ENCODE data around the gene FASN.
"Not testable (repeated sequence)": the region's sequence is repeated elsewhere in the genome, so short reads cannot be mapped to it uniquely, and the experiment has no call there.

FASN gene

GRCh38 chr17:82041144-82041814 is 56.8 kb downstream of the FASN start:
- no peak for DNase-seq (ENCODE audit: low read depth in 2 of 2)

- DNase-seq (ENCODE audit: low read depth in 2 of 2), result no peak
These were observed 58.2 kb downstream of the FASN start for GRCh38 chr17:82039695-82040299.

- not testable (repeated sequence) for DNase-seq (ENCODE audit: low read depth in 2 of 2)
These were observed 59.1 kb downstream of the FASN start for GRCh38 chr17:82038796-82039409.

GRCh38 chr17:82037889-82038195 is 60.2 kb downstream of the FASN start:
- no peak for DNase-seq (ENCODE audit: low read depth in 2 of 2)

GRCh38 chr17:82037092-82037888 is 60.7 kb downstream of the FASN start, which contains the start of gene DCXR:
Gene DCXR (minus strand): TSS chr17:82037697. CDS start chr17:82037682, 15 bp downstream.
- peak; percentile 94 to 97 for DNase-seq (ENCODE audit: low read depth in 2 of 2)

GRCh38 chr17:82036634-82037091 is 61.4 kb downstream of the FASN start:
- DNase-seq (ENCODE audit: low read depth in 2 of 2), result no peak

- no peak for DNase-seq (ENCODE audit: low read depth in 2 of 2)
These were observed 61.9 kb downstream of the FASN start for GRCh38 chr17:82035956-82036633.

GRCh38 chr17:82035488-82035887 is 62.5 kb downstream of the FASN start:
- DNase-seq (ENCODE audit: low read depth in 2 of 2), result no peak

- DNase-seq (ENCODE audit: low read depth in 2 of 2), result no peak
These were observed 63.5 kb downstream of the FASN start for GRCh38 chr17:82034371-82035011.

- no peak for DNase-seq (ENCODE audit: low read depth in 2 of 2)
These were observed 64.5 kb downstream of the FASN start for GRCh38 chr17:82033359-82034085.

- no peak for DNase-seq (ENCODE audit: low read depth in 2 of 2)
These were observed 66.0 kb downstream of the FASN start for GRCh38 chr17:82031885-82032627.

- no peak for DNase-seq (ENCODE audit: low read depth in 2 of 2)
These were observed 66.6 kb downstream of the FASN start, which contains the start of gene RAC3 for GRCh38 chr17:82031303-82031884. Gene RAC3 (plus strand): TSS chr17:82031678. CDS start chr17:82031762, 84 bp downstream.

- DNase-seq (ENCODE audit: low read depth in 2 of 2), result peak; percentile 75 to 76
These were observed 67.3 kb downstream of the FASN start for GRCh38 chr17:82030470-82031302.

GRCh38 chr17:82029990-82030469 is 68.0 kb downstream of the FASN start:
- no peak for DNase-seq (ENCODE audit: low read depth in 2 of 2)

GRCh38 chr17:82029391-82029790 is 68.6 kb downstream of the FASN start:
- DNase-seq (ENCODE audit: low read depth in 2 of 2), result no peak

GRCh38 chr17:82028966-82029365 is 69.1 kb downstream of the FASN start:
- no peak for DNase-seq (ENCODE audit: low read depth in 2 of 2)

All from stimulated activated CD8-positive, alpha-beta memory T cell treated with anti-CD3 and anti-CD28 coated beads, Interleukin-2, amount 100 ng/mL, for 48 hours (primary cell).